ENCODE data around the gene LRCH3.

GRCh38 chr3:197796087-197796486 is 5.0 kb downstream of the LRCH3 start:
- no peak for TF ChIP-seq CTCF (IDR thresholded peaks at IDR 0.05)
- TF ChIP-seq POLR2A (IDR thresholded peaks at IDR 0.05) = no peak
- TF ChIP-seq POLR2AphosphoS5 (IDR thresholded peaks at IDR 0.05) = no peak
